Cortex of kidney (tissue), 1 donor: Measurements from ENCODE around the gene HMGXB3.

Experiments
- DNase-seq: peaks from one replicate; lab custom pipeline; 2025; lab: John Stamatoyannopoulos, UW

The HMGXB3 gene

GRCh38 chr5:150092159-150092787, 91.7 kb downstream of the HMGXB3 start:
- no peak for DNase-seq

- DNase-seq = no peak
Measured at GRCh38 chr5:150097152-150097551, 96.6 kb downstream of the HMGXB3 start.

- no peak for DNase-seq
Measured at GRCh38 chr5:150101023-150101422, 100.5 kb downstream of the HMGXB3 start.
